K562 (cell line): ENCODE results near the gene CMIP. TPM values are rescaled to one million over a fixed set of nuclear protein-coding genes. Genes with fewer than 3 reads are reported as not detected.

Experiments
- BMI1 ChIP-seq: fragments of 150-350 bp; IDR thresholded peaks from 2 replicates; pipeline ENCODE4 v1.6.1; 2014; ENCODE audit warnings: low read length
- DMBX1 ChIP-seq: fragments of 250-450 bp; sonication (Bioruptor Pico); IDR thresholded peaks from 2 replicates; pipeline ENCODE4 v1.8.0; 2022; ENCODE audit warnings: inconsistent platforms, mild to moderate bottlenecking, moderate library complexity, borderline replicate concordance
- E2F3 ChIP-seq: fragments of 250-450 bp; sonication (Bioruptor Pico); IDR thresholded peaks from 2 replicates; pipeline ENCODE4 v1.4.0; 2020; ENCODE audit warnings: mild to moderate bottlenecking
- GATAD2A ChIP-seq: fragments of 450-650 bp; IDR thresholded peaks from 2 replicates; pipeline ENCODE4 v1.6.1; 2017
- HNRNPLL ChIP-seq: fragments of 200-400 bp; formaldehyde crosslinking; IDR thresholded peaks from 2 replicates; pipeline ENCODE4 v1.6.1; 2017; ENCODE audit warnings: low read length, low read depth, mild to moderate bottlenecking; ENCODE audit not compliant: poor library complexity, severe bottlenecking
- ILF3 ChIP-seq: fragments of 450-650 bp; IDR thresholded peaks from 2 replicates; pipeline ENCODE4 v1.6.1; 2018; ENCODE audit warnings: antibody characterized with exemption, mild to moderate bottlenecking, moderate library complexity, borderline replicate concordance
- POLR2G ChIP-seq: fragments of 200-400 bp; formaldehyde crosslinking; IDR thresholded peaks from 2 replicates; pipeline ENCODE4 v1.6.1; 2017; ENCODE audit warnings: low read depth, mild to moderate bottlenecking, antibody characterized with exemption, low read length, moderate library complexity
- SAFB2 ChIP-seq: fragments of 200-400 bp; formaldehyde crosslinking; IDR thresholded peaks from 2 replicates; pipeline ENCODE4 v1.6.1; 2018; ENCODE audit warnings: borderline replicate concordance, low read length, low read depth, moderate library complexity; ENCODE audit not compliant: severe bottlenecking
- TEAD1 ChIP-seq, 2 experiments: fragments of 450-650 bp in 1 of 2; sonication (generic) in 1 of 2; formaldehyde crosslinking; IDR thresholded peaks; 2 replicates each; pipeline versions ENCODE4 v1.4.0 to v1.8.0; 2020 to 2022; ENCODE audit warnings: mild to moderate bottlenecking in 2 of 2, missing genetic modification reagents in 1 of 2
- TEAD2 ChIP-seq: fragments of 450-650 bp; IDR thresholded peaks from 2 replicates; pipeline ENCODE4 v1.6.1; 2016; ENCODE audit warnings: missing genetic modification characterization, control low read depth, missing compliant biosample characterization
- ZNF217 ChIP-seq: sonication (generic); formaldehyde crosslinking; IDR thresholded peaks from 2 replicates; pipeline ENCODE4 v1.8.0; 2022; ENCODE audit warnings: mild to moderate bottlenecking, missing genetic modification reagents
- ZNF280A ChIP-seq: fragments of 450-650 bp; IDR thresholded peaks from 2 replicates; pipeline ENCODE4 v1.6.1; 2018; ENCODE audit warnings: mild to moderate bottlenecking, low read depth; ENCODE audit not compliant: partially characterized antibody
- ZNF354B ChIP-seq: fragments of 250-450 bp; sonication (Bioruptor Pico); IDR thresholded peaks from 2 replicates; pipeline ENCODE4 v1.4.0; 2020
- ZNF655 ChIP-seq: fragments of 250-450 bp; sonication (Bioruptor Pico); IDR thresholded peaks from 2 replicates; pipeline ENCODE4 v1.5.0; 2021
- ZNF764 ChIP-seq: fragments of 250-450 bp; sonication (Bioruptor Pico); IDR thresholded peaks from 2 replicates; pipeline ENCODE4 v1.4.0; 2020; ENCODE audit warnings: low read depth, mild to moderate bottlenecking, moderate library complexity
- polyA plus RNA-seq, 8 experiments: library from polyadenylated mRNA; depleted of rRNA in 4 of 8; stranded (reverse) in 5 of 8; unstranded in 3 of 8; fragments of >200 nt; fragmentation: Nextera tagmentation in 2 of 8; fragmentation: Illumina TruSeq in 1 of 8; extraction: Ambion mirVana in 2 of 8; extraction: Trizol in 1 of 8; gene quantifications; 2 replicates each; pipeline versions ENCODE4 v1.2.1 to v1.2.3, GENCODE V29; 2011 to 2014; ENCODE audit warnings: inconsistent platforms in 1 of 8, missing spikeins in 1 of 8
- total RNA-seq, 7 experiments: library from RNA; depleted of rRNA in 6 of 7; stranded (reverse); fragments of >200 nt in 6 of 7; fragmentation: Illumina TruSeq in 2 of 7; extraction: Trizol in 2 of 7; gene quantifications; 2 replicates each; pipeline versions ENCODE4 v1.2.1 to v1.2.3, GENCODE V29; 2011 to 2021; ENCODE audit warnings: low replicate concordance in 1 of 7
- TF ChIP-seq, protein P1 (sequence below): fragments of 450-650 bp; IDR thresholded peaks from 2 replicates; pipeline ENCODE4 v1.6.1; 2016; ENCODE audit warnings: borderline replicate concordance
- TF ChIP-seq, protein P2 (sequence below): fragments of 200-800 bp; sonication (Bioruptor generic); IDR thresholded peaks from 2 replicates; pipeline ENCODE4 v1.6.1; 2016; ENCODE audit warnings: missing genetic modification characterization, missing compliant biosample characterization

CMIP gene
- total and polyA plus RNA-seq, 9 of the 15 experiments (the other 6 are each of a cell fraction or from before 2014, with no cell fraction given) = 0.94 to 82.5 (median 10.3) TPM

DNA sequence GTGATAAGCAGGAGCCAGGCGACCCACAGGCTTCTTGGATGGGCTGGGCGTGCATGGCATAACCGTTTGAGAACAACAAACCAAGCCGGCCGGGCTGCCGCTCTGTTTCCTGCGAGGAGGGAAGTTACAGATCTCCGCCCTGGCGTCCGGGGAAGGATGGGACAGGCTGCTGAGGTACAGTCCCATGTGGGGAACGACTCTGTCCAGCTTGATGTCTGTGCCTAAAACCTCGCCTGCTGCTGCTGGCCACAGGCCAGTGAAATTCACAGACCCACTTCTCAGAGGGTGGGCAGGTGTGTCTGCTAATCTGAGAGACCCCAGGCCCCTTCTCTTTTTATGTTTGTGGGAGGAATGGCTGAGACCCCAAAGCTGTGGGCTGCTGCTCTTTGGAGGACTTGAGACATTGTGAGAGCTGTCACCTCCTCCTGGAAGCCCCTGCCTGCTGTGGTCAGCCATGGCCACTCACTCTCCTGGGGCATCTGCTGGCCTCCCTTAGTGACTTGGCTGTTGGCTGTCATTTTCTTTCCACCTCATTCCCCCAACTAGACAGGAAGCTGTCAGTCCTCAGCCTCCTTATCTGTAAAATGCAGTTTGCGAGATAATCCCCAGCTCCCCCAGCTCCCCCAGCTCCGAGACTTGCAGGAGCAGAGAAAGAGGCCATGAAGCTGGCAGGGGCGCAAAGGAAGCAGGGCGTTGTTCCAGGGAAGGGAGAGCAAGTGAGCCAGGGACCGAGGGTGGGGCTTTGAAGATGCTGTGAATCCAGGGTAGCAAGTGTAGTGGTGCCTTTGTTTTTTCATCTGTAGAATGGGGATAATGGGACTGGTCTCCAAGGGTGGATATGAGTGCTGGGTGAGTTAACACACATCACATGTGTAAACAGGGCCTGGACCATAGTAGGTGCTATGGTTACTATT lies 51.0 kb downstream of the CMIP start (continued):
- TF ChIP-seq ZNF280A (no peak), TEAD1 (CRISPR knock-in tag; IDR thresholded peaks at IDR 0.05) (peak; percentile 73 to 95), ILF3 (no peak), ZNF764 (CRISPR knock-in tag) (no peak), ZNF655 (no peak), ZNF354B (peak; percentile 59; the same call in 1 of the 2 replicates), SAFB2 (no peak), HNRNPLL (peak; percentile 50), DMBX1 (CRISPR knock-in tag) (peak; percentile 90), GATAD2A (peak; percentile 96), POLR2G (peak; percentile 61), ZNF217 (CRISPR knock-in tag) (no peak), TEAD2 (tag) (no peak), E2F3 (no peak; the same call in 1 of the 2 replicates), BMI1 (no peak)
- TF ChIP-seq, protein P1, sequence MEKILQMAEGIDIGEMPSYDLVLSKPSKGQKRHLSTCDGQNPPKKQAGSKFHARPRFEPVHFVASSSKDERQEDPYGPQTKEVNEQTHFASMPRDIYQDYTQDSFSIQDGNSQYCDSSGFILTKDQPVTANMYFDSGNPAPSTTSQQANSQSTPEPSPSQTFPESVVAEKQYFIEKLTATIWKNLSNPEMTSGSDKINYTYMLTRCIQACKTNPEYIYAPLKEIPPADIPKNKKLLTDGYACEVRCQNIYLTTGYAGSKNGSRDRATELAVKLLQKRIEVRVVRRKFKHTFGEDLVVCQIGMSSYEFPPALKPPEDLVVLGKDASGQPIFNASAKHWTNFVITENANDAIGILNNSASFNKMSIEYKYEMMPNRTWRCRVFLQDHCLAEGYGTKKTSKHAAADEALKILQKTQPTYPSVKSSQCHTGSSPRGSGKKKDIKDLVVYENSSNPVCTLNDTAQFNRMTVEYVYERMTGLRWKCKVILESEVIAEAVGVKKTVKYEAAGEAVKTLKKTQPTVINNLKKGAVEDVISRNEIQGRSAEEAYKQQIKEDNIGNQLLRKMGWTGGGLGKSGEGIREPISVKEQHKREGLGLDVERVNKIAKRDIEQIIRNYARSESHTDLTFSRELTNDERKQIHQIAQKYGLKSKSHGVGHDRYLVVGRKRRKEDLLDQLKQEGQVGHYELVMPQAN = peak; percentile 84
- TF ChIP-seq, protein P2, sequence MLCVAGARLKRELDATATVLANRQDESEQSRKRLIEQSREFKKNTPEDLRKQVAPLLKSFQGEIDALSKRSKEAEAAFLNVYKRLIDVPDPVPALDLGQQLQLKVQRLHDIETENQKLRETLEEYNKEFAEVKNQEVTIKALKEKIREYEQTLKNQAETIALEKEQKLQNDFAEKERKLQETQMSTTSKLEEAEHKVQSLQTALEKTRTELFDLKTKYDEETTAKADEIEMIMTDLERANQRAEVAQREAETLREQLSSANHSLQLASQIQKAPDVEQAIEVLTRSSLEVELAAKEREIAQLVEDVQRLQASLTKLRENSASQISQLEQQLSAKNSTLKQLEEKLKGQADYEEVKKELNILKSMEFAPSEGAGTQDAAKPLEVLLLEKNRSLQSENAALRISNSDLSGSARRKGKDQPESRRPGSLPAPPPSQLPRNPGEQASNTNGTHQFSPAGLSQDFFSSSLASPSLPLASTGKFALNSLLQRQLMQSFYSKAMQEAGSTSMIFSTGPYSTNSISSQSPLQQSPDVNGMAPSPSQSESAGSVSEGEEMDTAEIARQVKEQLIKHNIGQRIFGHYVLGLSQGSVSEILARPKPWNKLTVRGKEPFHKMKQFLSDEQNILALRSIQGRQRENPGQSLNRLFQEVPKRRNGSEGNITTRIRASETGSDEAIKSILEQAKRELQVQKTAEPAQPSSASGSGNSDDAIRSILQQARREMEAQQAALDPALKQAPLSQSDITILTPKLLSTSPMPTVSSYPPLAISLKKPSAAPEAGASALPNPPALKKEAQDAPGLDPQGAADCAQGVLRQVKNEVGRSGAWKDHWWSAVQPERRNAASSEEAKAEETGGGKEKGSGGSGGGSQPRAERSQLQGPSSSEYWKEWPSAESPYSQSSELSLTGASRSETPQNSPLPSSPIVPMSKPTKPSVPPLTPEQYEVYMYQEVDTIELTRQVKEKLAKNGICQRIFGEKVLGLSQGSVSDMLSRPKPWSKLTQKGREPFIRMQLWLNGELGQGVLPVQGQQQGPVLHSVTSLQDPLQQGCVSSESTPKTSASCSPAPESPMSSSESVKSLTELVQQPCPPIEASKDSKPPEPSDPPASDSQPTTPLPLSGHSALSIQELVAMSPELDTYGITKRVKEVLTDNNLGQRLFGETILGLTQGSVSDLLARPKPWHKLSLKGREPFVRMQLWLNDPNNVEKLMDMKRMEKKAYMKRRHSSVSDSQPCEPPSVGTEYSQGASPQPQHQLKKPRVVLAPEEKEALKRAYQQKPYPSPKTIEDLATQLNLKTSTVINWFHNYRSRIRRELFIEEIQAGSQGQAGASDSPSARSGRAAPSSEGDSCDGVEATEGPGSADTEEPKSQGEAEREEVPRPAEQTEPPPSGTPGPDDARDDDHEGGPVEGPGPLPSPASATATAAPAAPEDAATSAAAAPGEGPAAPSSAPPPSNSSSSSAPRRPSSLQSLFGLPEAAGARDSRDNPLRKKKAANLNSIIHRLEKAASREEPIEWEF (CRISPR knock-in tag) = 0 out of 2 replicates have a peak, but pooled peaks have one; percentile 52
